GOT3 (cell line): ENCODE results near the gene AP1B1.
"Not testable (repeated sequence)": the region's sequence is repeated elsewhere in the genome, so short reads cannot be mapped to it uniquely, and the experiment has no call there.

Source experiments
- DNase-seq: peaks from one replicate; lab custom pipeline; 2025; ENCODE audit warnings: mixed read lengths; lab: John Stamatoyannopoulos, UW

The AP1B1 gene

DNA sequence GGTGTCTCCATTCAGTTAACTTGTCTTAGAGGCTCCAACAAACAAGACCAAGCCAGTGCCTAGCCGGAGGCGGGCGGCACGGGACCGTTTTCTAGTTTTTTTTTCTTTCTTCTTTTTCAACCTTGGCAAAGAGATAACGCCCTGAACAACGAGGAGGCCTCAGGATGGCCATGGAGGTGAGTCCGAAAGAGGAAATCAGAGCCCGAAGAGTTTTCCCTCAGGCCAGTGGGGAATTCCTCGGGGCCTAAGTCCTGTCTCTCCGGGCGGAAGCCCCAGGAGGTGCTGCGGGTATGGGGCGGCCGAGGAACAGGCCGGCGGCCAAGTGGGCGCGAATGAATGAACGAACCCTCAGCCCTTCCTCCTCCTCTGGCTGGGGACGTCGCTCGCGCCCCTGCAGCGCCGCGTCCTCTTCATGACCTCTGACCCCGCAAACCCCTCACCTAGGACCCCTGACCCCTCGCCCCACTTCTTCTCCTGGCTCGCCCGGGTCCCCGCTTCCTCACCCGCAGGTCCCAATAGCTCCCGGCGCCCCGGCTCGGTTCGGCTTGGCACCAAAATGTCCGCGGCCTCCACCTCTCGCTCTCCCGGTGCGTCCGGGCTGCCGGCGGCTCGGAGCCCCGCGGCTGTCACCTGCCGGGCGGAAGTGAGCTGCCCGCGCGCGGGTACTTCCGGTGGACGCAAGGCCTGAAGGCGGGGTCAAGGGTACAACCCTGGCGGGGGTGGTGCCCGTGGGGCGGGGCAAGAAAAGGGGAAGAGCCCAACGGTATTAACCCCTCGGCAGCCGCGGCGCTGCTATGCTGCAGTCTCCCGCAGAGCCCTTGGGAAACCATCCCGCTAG lies at the start of gene AP1B1:
Gene AP1B1 (minus strand): TSS at position 650 of the 838 bp plus-strand sequence. CDS start 21,327 bp downstream, outside the sequence.
- peak; percentile 77 for DNase-seq

DNA sequence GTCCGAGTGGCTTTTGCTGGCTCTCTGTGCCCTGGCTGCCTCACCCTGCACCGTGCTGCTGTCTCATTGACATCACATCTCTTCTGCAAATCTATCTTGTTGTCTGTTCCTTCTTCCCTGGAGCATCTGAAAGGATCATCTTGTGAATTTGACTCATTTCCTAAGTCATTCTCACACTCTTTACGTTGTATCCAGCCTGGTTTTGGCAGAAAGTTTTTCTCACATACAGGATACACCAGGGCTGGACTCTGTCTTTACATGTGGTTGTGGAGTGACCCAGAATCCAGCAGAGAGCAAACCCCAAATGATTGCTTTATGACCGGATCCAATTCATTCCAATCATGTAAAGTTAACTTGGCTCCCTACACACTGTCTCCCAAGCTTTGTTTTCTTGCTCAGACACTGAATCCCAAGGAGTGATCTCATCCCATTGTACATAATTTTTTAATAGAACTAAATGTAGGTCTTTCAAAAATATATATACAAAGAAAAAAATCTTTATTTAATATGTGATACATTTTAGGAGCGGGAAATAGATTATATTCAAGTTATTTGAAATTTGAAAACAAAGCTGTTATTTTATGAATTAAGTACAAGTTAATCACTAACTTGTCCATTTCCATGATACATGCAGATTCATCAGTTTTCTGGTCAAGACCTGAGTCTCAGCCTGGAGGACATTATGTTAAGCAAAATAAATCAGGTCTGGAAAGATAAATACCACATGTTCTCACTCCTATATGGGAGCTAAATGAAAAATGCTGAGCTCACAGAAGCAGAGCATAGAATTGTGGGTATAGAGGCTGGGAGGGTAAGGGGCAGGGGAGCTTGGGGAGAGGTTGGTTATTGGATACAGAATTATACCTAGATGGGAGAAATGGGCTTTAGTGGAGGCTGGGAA lies 47.1 kb upstream of the AP1B1 start:
- DNase-seq: no peak

DNA sequence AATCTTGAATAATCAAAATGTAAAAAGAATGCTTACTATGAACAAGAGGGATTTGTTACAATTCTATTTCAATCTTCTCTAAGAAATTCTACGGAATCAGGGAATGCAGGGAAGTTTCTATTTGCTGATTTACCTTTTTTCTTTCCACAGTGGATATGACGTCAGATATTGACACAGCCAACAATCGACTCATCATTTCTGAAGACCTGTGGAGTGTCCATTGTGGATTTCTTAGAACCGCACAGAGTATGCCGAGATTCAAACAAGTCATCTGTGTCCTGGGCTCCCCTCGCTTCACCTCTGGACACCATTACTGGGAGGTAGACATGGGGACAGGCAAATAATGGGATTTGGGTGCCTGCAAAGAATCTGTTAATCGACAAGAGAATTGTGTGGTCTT lies 45.9 kb upstream of the AP1B1 start:
- no peak for DNase-seq

DNA sequence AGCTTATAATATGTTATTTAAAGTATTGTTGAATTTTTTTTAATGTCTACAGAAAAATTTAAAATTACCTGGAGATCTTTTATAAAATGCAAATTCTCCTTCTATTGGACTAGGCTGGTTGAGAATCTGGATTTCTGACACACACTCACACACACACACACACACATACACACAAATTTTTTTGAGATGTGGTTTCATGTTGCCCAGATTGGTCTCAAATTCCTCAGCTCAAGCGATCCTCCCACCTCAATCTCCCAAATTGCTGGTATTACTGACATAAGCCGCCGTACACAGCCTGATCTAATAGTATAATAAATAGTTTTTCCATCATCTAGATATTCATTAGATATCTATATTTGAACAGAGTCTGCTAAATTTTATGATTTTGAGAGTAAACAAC lies 45.5 kb upstream of the AP1B1 start:
- DNase-seq: no peak

DNA sequence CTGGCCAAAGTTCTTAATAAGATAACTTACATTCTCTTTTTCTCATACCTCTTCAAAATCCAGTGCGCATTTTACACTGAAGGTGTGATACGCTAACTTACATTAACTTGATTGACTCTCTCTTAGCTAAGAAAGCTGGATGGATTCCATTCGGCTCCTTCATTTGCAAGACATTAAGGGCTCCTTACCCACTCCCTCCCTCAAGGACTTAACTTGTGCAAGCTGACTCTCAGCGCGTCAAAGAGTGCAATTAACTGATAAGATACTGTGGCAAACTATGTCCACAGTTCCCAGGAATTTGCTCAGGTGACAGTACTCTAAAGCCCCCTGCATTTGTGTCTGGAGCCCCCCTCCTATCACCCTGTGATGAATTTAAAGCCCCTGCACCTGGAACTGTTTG lies 43.6 kb upstream of the AP1B1 start:
- DNase-seq: no peak

DNA sequence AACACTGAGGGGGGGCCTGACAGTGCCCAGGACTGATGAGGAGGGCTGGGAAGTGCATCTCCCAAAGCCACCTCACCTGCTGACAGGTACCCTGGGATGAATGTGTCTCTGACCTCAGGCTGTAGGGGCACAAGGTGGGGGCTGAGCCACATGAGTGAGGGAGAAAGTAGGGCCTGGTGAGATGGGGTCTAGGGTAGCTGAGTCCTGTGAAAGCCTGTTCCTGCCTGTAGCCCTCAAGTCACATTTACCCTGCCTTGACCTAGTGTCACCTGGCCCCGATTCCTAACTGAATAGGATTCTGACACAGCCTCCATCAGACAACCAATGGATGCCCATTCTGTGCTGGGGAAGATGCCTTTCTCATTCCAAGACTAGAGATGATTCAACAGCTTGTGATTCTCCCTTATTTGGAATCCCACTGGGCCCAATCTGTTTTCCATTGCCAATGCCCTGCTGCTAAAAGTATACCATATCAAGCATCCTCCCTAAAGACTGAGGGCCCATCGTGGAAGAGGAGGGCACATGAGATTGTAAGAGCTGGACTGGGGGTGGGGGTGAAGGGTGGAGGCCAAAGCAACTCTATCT lies 38.9 kb upstream of the AP1B1 start:
- no peak for DNase-seq

DNA sequence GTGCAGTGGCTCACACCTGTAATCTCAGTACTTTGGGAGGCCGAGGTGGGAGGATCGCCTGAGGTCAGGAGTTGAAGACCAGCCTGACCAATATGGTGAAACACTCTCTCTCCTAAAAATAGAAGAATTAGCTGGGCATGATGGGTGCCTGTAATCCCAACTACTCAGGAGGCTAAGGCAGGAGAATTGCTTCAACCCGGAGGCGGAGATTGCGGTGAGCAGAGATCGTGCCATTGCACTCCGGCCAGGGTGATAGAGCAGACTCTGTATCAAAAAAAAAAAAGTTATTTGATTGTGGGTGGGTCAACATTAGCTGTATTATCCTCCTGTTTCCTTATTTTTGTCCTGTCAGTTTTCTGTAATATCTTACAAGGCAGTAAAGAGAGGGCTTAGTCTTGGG lies 38.1 kb upstream of the AP1B1 start:
- no peak for DNase-seq

DNA sequence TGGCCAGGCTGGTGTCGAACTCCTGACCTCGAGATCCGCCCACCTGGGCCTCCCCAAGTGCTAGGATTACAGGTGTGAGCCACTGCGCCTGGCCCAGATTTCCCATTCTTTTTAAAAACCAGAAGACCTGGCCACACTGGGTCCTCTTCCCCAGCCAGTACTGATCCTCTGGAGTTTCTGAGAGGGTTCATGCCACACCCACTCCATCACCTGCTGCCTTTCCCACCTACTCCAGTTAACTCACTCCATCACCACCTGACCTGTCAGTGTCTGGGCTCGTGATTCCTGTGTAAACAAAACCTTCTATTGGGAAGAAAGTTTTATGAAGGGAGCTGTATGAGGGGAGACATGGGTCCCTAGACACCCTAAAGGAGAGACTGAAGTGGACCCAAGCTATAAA lies 30.3 kb upstream of the AP1B1 start:
- DNase-seq: not testable (repeated sequence)

DNA sequence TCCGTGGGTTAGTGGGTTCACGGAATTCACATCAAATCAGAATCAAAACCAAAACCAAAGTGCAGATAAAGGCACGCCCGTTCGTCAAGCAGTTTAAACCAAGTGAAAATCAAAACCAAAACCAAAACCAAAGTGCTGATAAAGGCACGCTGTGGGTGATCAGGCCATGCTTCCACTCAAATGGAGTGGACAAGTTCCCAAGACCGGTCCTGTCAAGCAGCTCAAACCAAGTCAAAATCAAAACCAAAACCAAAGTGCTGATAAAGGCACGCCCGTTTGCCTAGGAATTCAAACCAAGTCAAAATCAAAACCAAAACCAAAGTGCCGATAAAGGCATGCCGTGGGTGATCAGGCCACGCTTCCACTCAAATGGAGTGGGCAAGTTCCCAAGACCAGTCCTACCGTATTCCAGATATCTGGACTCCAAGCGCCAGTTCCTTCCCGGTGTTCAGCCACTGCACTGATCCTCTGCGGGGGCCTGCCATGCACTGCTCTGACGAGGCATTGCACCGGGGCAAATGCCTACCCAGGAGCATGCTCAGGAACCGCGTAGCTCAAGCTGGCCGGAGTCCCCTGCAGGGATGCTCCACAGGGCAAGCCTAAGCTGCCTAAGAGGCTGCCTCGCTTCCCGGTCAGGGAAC lies 26.7 kb upstream of the AP1B1 start:
- DNase-seq: peak; percentile 20

DNA sequence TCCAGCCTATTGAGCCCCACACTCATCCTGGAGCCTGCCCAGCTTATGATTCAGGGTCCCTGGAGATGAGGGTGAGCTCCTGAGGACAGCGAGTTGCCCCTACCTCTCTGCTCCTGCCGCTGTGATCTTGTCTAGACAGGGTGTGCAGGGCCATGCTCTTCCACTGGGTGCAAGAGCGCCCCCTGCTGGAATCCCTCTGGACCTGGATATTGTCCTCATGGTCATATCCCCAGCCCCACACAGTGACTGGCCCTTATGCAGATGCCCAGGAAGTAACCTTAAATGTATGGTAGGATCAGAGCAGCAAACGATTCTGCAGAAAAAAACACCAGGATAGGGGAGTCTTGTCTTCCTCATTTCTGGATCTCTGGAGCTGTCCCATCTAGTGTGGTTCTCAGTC lies 24.4 kb upstream of the AP1B1 start:
- DNase-seq: not testable (repeated sequence)

DNA sequence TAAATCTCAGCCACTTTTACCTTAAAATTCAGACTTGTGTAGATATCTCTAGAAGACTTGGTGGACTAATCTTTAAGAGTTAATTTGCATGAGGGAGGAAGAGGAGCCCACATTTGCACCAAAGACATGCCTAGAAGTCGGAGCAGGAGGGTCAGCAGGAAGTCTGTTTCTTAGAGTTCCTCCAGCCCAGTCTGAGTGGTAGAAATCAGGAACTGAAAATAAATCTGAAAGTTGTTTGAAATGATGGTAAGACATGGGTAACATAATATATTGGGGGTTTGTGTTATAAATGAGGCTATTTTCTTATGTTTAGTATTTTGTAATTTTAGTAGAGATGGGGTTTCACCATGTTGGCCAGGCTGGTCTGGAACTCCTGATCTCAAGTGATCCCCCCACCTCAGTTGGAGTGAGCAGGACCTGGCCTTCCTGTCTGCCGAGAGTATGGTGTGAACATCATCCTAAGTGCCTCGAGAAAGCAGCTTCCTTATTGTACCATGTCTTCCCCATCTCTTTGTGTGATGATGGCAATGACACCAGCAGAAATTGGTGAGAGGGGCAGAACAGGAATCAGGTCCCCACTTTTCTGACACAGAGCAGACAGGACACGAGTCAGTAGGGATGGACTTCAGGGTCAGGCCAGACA lies 23.3 kb upstream of the AP1B1 start:
- not testable (repeated sequence) for DNase-seq

DNA sequence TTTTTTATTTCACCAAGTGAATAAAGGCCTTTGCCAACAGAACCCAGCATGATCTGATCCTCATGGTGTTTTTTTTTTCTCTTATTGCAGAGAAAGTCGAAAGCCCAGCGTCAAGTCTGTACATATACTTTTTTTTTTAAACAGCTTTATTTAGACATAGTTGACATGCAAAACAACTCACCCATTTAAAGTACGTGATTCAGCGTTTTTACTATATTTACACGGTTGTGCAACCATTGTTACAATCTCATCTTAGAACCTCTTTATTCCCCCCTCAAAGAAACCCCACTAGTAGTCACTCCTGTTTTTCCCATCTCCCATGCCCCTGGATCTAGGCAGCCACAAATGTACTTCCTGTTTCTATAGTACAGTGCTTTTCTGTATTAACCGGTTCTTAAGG lies 20.6 kb upstream of the AP1B1 start:
- no peak for DNase-seq

DNA sequence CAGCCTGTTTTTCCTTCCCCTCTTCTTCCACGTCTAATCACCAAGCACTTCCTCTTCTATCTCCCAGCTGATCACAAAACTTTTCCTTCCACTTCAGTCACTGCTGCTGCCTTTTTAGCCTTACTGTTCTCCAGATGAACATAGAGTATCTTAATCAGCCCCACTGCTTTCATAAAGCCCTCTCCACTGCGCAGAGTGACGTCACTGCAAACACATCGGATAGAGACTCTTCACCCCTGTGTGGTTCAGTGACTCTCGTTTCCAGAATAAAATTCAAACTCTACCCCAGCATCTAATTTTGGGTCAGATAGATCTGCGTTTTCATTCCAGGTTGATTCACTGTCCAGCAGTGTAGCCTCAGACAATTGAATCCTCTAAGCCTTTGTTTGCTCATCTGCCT lies 13.2 kb upstream of the AP1B1 start:
- not testable (repeated sequence) for DNase-seq

DNA sequence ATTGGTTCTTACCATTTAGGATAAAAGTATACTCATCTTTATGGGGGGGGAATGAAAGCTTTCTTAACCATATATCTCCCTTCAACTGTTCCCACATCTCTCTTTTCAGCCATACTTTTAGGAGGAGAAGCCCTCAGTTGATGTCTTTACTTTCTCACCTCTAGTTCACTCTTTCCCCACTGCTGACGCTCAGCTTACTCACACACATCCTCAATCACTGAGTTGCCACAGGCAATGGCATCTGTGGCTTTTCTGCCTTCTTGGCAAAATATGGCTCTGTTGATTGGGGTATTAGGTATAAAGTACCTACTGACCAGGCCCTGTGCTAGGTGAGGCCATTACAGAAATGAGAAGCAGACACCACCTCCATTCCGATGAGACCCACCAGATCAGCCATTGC lies 12.2 kb upstream of the AP1B1 start:
- no peak for DNase-seq

DNA sequence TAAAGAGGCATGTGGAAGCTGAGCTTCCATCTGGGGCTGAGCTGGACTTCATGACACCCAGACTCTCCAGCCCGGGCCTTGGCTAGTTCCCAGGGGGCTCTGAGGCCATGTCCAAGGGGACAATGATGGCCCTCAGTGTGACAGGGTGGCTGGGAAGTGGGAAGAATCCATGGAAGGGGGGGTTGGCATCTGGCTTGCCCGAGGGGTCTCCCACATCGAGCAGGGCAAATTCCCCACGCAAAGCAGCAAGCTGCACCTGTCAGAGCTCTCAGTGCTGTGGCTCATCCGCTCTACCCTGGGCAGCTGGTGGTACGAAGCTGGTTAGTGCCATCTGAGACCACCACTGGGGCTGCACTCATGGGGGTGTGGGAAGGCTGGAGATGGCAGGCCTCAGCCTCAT lies 9.4 kb upstream of the AP1B1 start:
- no peak for DNase-seq

DNA sequence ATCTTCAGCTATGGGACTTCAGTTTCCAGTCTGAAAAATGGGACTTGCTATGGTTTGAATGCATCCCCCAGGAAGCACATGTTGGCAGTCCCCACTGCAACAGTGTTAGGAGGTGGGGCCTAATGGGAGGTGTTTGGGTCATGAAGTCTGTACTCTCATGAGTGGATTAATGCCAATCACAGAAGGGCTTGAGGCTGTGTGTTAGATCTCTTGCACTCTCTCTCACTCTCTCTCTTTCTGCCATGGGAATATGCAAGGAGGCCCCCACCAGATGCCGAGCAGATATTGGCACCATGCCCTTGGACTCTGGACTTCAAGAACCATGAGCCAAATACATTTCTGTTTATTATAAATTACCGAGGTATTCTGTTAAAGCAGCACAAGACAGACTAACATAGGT lies 7.8 kb upstream of the AP1B1 start:
- no peak for DNase-seq

DNA sequence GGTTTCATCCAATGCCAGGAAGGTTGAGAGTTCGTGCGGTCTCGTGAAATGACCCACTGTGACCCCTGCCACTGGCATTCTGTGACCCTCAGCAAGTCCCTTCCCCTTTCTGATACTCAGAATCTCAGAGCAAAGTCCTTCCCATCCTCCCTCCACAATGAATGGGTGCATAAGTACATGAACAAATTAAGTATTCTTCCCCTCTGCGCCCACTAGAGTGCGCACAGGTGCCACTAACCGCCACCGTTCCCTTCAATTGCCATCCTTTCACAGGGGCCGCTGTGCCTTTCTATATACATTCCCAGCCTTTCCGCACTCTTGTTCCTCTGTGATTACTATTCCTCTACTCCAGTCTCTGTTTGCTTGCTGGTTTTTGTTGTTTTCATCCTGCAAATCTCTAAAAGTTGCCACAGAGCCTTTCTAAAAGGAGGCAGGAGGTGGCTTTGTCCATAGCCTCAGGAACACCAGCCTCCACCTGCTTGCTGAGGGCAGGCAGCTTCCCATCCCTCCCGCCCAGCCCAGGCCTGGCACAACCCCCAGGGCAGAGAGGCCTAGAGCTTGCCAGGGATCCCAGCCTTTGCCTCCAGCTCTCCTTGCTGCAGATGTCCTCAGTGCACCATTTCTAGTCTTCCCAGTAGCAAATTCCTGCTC lies 6.7 kb upstream of the AP1B1 start:
- DNase-seq: no peak

DNA sequence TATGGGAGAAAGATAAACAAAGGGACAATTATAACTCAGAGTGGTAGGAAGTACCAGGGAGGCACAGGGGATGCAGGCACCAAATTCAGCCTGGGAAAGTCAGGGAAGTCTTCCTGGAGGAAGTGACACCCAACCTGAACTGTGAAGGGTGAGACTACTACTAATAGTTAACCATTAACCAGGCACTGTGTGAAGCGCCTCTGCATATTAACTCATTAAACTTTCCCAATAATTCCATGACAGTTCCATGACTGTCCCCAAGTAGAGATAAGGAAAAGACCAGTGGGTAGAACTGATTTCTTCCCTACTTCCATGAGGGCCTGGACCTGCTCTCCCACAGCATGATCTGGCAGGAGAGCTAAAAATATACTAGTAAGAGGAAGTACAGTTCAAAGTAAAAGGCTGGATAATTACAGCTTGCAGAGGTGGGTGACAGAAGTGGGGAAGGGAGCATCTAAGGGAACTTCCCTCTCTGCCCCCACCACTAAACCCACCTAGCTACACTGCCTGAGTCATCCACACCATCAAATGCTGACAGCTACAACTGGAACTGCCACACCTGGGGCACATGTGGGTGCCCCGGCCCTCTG lies 4.7 kb upstream of the AP1B1 start:
- no peak for DNase-seq

DNA sequence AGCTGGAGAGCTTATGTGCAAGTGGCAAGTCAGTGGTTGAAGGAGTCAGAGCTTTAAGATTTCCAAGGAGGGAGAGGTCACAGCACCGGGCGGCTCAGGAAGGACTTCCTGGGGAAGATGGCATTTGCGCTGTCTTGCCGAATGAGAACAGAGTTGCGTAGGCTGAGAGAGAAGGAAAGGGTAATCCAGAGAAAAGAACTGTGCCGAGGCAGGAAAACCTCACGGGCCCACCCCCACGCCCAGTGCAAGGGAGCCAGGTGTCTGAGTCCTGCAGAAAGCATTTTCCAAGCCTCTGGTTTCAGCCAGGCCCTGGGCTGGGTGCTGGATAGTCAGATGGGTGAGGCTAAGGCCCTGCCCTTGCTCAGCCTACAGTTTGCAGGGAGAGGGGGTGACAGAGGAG lies 3.2 kb upstream of the AP1B1 start:
- no peak for DNase-seq

DNA sequence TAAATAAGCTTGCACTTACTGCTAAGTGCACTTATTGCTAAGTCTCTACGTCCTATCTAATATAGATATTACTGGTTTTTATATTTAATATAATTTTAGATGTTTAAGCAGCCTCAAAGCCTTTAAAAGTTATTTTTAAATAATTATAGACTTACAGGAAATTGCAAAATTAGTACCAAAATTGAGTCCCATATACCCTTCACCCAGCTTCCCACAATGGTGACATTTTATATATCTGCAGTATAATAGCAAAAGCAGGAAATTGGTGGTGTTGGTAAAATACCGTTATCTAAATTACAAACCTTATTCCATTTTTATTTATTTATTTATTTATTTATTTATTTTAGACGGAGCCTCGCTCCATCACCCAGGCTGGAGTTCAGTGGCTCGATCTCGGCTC lies 1.9 kb upstream of the AP1B1 start:
- DNase-seq: no peak

DNA sequence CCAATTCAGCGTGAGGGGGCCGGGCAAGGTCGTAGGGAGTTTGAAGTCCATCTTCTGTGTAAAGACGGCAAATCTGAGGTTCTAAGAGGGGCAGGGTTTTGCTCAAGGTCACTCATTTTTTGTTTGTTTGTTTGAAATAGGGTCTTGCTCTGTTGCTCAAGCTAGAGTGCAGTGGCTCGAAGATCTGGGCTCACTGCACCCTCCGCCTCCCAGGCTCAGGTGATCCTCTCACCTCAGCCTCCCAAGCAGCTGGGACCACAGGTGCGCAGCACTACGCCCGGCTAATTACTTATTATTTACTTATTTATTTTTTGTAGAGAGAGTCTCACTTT lies 355 bp upstream of the AP1B1 start:
- no peak for DNase-seq
